Transverse colon (tissue), 4 donors: ENCODE results near the gene KCNJ9.

Experiments used
- POLR2A ChIP-seq: fragments of 450-650 bp; IDR thresholded peaks from one replicate; pipeline ENCODE4 v1.6.1; 2016; ENCODE audit warnings: antibody characterized with exemption, mild to moderate bottlenecking, moderate library complexity
- POLR2AphosphoS5 ChIP-seq, 3 donors: sonication (generic); formaldehyde crosslinking; IDR thresholded peaks; one replicate each; pipeline ENCODE4 v1.6.1; 2016; ENCODE audit warnings: antibody characterized with exemption in 3 of 3
- TF ChIP-seq, protein P1 (sequence below), 5 experiments: fragments of 200-600 bp in 3 of 5; fragments of 450-650 bp in 2 of 5; sonication (generic) in 3 of 5; IDR thresholded peaks; 1 replicate in 2 of 5; 2 replicates in 3 of 5; pipeline ENCODE4 v1.5.1; 2016 to 2017; ENCODE audit warnings: antibody characterized with exemption in 5 of 5, inconsistent platforms in 3 of 5, mild to moderate bottlenecking in 2 of 5, moderate library complexity in 1 of 5

DNA sequence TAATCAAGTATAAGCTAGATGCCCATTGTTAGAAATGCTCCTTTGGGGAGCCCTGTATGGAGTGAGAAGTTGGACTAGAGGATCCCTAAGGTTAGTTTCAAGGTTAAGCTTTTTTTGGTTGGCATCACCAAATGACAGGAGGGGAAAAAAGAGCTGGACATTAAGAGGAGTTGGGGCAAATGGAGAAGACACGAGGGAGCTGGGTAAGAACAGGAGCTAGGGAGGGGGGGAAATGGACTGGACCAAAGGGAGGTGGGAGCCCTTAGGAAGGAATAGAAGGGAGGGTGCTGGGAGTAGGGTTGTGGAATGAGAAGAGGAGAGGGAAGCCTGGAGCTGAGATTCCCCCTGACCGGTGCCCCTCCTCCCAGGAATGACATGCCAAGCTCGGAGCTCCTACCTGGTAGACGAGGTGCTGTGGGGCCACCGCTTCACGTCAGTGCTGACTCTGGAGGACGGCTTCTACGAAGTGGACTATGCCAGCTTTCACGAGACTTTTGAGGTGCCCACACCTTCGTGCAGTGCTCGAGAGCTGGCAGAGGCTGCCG is 5.9 kb downstream of the KCNJ9 start:
- no peak for TF ChIP-seq POLR2A
- TF ChIP-seq, protein P1, sequence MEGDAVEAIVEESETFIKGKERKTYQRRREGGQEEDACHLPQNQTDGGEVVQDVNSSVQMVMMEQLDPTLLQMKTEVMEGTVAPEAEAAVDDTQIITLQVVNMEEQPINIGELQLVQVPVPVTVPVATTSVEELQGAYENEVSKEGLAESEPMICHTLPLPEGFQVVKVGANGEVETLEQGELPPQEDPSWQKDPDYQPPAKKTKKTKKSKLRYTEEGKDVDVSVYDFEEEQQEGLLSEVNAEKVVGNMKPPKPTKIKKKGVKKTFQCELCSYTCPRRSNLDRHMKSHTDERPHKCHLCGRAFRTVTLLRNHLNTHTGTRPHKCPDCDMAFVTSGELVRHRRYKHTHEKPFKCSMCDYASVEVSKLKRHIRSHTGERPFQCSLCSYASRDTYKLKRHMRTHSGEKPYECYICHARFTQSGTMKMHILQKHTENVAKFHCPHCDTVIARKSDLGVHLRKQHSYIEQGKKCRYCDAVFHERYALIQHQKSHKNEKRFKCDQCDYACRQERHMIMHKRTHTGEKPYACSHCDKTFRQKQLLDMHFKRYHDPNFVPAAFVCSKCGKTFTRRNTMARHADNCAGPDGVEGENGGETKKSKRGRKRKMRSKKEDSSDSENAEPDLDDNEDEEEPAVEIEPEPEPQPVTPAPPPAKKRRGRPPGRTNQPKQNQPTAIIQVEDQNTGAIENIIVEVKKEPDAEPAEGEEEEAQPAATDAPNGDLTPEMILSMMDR (IDR thresholded peaks at IDR 0.05): no peak
- TF ChIP-seq POLR2AphosphoS5 (IDR thresholded peaks at IDR 0.05): no peak
